ENCODE measurements around the gene ARNT2.

DNA sequence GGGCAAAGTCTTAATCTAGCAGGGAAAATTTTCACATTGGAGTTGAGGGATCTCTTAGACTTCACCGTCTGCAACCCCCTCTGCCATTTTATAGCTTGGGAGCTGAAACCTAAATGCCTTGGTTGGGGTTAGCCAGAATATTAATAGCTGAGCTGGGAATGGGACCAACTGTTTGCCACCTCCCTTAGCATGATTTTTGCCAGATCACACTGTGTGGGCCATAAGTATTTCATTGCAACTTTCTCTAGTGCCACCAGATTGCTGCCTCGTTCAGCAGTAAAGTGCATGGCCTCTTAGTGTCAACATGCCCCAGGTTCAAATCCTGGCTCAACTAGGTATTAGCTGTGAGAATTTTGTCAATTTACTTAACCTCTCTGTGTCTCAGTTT is 235.0 kb downstream of the ARNT2 start:
- TF ChIP-seq, protein P1, sequence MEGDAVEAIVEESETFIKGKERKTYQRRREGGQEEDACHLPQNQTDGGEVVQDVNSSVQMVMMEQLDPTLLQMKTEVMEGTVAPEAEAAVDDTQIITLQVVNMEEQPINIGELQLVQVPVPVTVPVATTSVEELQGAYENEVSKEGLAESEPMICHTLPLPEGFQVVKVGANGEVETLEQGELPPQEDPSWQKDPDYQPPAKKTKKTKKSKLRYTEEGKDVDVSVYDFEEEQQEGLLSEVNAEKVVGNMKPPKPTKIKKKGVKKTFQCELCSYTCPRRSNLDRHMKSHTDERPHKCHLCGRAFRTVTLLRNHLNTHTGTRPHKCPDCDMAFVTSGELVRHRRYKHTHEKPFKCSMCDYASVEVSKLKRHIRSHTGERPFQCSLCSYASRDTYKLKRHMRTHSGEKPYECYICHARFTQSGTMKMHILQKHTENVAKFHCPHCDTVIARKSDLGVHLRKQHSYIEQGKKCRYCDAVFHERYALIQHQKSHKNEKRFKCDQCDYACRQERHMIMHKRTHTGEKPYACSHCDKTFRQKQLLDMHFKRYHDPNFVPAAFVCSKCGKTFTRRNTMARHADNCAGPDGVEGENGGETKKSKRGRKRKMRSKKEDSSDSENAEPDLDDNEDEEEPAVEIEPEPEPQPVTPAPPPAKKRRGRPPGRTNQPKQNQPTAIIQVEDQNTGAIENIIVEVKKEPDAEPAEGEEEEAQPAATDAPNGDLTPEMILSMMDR (IDR thresholded peaks at IDR 0.05; ENCODE audit: low read depth, low read length): no peak
- TF ChIP-seq POLR2A (IDR thresholded peaks at IDR 0.05; ENCODE audit: extremely low read depth, insufficient read length) (no peak), MAX (IDR thresholded peaks at IDR 0.05; ENCODE audit: low read depth, low read length) (no peak)

Measured in NB4 (cell line).